Lower lobe of right lung (tissue), 2 donors: ENCODE data around the gene LRRC8B. TPM values are rescaled to one million over a fixed set of nuclear protein-coding genes. Genes with fewer than 3 reads are reported as not detected.
A peak's percentile ranks its signal among the peaks of the same experiment; 100 is the strongest.
"Not testable (repeated sequence)": the region's sequence is repeated elsewhere in the genome, so short reads cannot be mapped to it uniquely, and the experiment has no call there.

Experiments
- ATAC-seq, 2 donors: fragments of 200-7000 bp; cut with Tn5 transposase; one replicate each; pipeline ENCODE4 v1.9.1; 2020 to 2022; ENCODE audit warnings: mild to moderate bottlenecking in 2 of 2, moderate library complexity in 2 of 2
- DNase-seq: peaks from one replicate; pipeline ENCODE4 v3.0.0-alpha.2; 2020
- H3K27ac ChIP-seq: fragments of 200-600 bp; one replicate; pipeline ENCODE4 v1.8.0; 2022
- H3K27me3 ChIP-seq: fragments of 200-600 bp; one replicate; pipeline ENCODE4 v1.8.0; 2022; ENCODE audit warnings: low read depth
- H3K36me3 ChIP-seq: fragments of 200-600 bp; one replicate; pipeline ENCODE4 v1.8.0; 2022; ENCODE audit warnings: mild to moderate bottlenecking
- H3K4me1 ChIP-seq: fragments of 200-600 bp; one replicate; pipeline ENCODE4 v1.8.0; 2022
- H3K4me3 ChIP-seq: fragments of 200-600 bp; one replicate; pipeline ENCODE4 v1.8.0; 2022; ENCODE audit warnings: mild to moderate bottlenecking
- H3K9me3 ChIP-seq: fragments of 200-600 bp; one replicate; pipeline ENCODE4 v1.8.0; 2022
- CTCF ChIP-seq: fragments of 200-600 bp; IDR thresholded peaks from one replicate; pipeline ENCODE4 v1.8.0; 2022; ENCODE audit warnings: antibody characterized with exemption, mild to moderate bottlenecking
- intact Hi-C: fragments of 100-400 bp; cut with DNase I; formaldehyde crosslinking; loops from one replicate; pipeline ENCODE4 v1.11.0; 2022
- total RNA-seq: library from RNA; stranded (reverse); fragmentation: NEBNext Ultra II Directional; extraction: Animal tissue kit (Norgen Biotek cat#: 25700); gene quantifications from one replicate; pipeline ENCODE4 v1.2.1, GENCODE V29; 2021
- donor health status: DM: no; HTN: yes; CAD: no; lungs with severe emphysema.

Gene LRRC8B
- total RNA-seq, 1 donor from 2014 or later = 16.4 TPM

- no peaks in the 10 kb centered on the region for H3K27me3 ChIP-seq
- no peak overlapping the region for H3K4me3 ChIP-seq
- no peak for ATAC-seq
- no peak for DNase-seq
- H3K36me3 ChIP-seq = no peaks in the 10 kb centered on the region
- H3K9me3 ChIP-seq = no peaks in the 10 kb centered on the region
- H3K4me1 ChIP-seq = peaks cover 16% of the 10 kb centered on the region
- no peak for TF ChIP-seq CTCF
- intact Hi-C loops = loop anchor here (10.0 kb wide), 1 partner anchor 136 kb away; no protein-coding TSS in a partner anchor
- no peak overlapping the region for H3K27ac ChIP-seq
Measured at GRCh38 chr1:89629146-89629545, 104.5 kb downstream of the LRRC8B start.

- not testable (repeated sequence) for DNase-seq, ATAC-seq, H3K27ac ChIP-seq, H3K9me3 ChIP-seq, H3K36me3 ChIP-seq, H3K27me3 ChIP-seq, H3K4me3 ChIP-seq
- peaks cover 21% of the 10 kb centered on the region for H3K4me1 ChIP-seq
- intact Hi-C loops = loop anchor here (10.0 kb wide), 1 partner anchor 135 kb away; no protein-coding TSS in a partner anchor
Measured at GRCh38 chr1:89629600-89629999, 105.0 kb downstream of the LRRC8B start.

- TF ChIP-seq CTCF = no peak
- Histone ChIP-seq H3K27ac (no peak overlapping the region), H3K27me3 (no peaks in the 10 kb centered on the region), H3K4me3 (no peak overlapping the region), H3K36me3 (no peaks in the 10 kb centered on the region), H3K4me1 (peaks cover 25% of the 10 kb centered on the region), H3K9me3 (no peaks in the 10 kb centered on the region)
- intact Hi-C loops = no loop called here
- ATAC-seq (no peak), DNase-seq (no peak)
Measured at GRCh38 chr1:89630048-89630447, 105.4 kb downstream of the LRRC8B start.

GRCh38 chr1:89631816-89632656 lies 107.4 kb downstream of the LRRC8B start:
- no peak for TF ChIP-seq CTCF
- Histone ChIP-seq H3K27ac (peak overlapping the region; percentile 93), H3K9me3 (no peaks in the 10 kb centered on the region), H3K27me3 (no peaks in the 10 kb centered on the region), H3K4me1 (peaks cover 43% of the 10 kb centered on the region), H3K4me3 (peak overlapping the region; percentile 99), H3K36me3 (no peaks in the 10 kb centered on the region)
- intact Hi-C loops = no loop called here
- ATAC-seq (peak; percentile 1 to 24), DNase-seq (no peak)

GRCh38 chr1:89632657-89633247 lies 108.1 kb downstream of the LRRC8B start, which contains the start of gene LRRC8C:
Gene LRRC8C (plus strand): TSS chr1:89633120. CDS start chr1:89686474, 53,354 bp downstream.
- Histone ChIP-seq H3K36me3 (no peaks in the 10 kb centered on the region), H3K27ac (peak within 1 kb of the TSS; percentile 93), H3K27me3 (no peaks in the 10 kb centered on the region), H3K9me3 (no peaks in the 10 kb centered on the region), H3K4me1 (peaks cover 44% of the 10 kb centered on the region), H3K4me3 (peak within 1 kb of the TSS; percentile 99)
- peak; percentile 90 for DNase-seq
- intact Hi-C loops = no loop called here
- ATAC-seq = peak; percentile 98
- TF ChIP-seq CTCF = peak; percentile 34
